ENCODE results near the gene ABCB6.

GRCh38 chr2:219204425-219205164 lies 14.2 kb downstream of the ABCB6 start:
- TF ChIP-seq CTCF (IDR thresholded peaks at IDR 0.05; ENCODE audit: insufficient read depth, low read depth, low read length) (no peak), EZH2 (IDR thresholded peaks at IDR 0.05; ENCODE audit: insufficient read depth, low read length) (no peak)
